Naive thymus-derived CD8-positive, alpha-beta T cell (primary cell): ENCODE measurements around the gene CHRM1. TPM values are rescaled to one million over a fixed set of nuclear protein-coding genes. Genes with fewer than 3 reads are reported as not detected.
"Not testable (repeated sequence)": the region's sequence is repeated elsewhere in the genome, so short reads cannot be mapped to it uniquely, and the experiment has no call there.

Source experiments
- ATAC-seq, 2 donors: fragments of 150-1000 bp; cut with Tn5 transposase in 1 of 2; sonication (Bioruptor Pico), chemical (Tn5 transposase) in 1 of 2; 1 replicate in 1 of 2; 2 replicates in 1 of 2; pipeline ENCODE4 v1.10.0; 2021; ENCODE audit warnings: mild to moderate bottlenecking in 2 of 2, moderate library complexity in 2 of 2
- POLR2A ChIA-PET: fragments of 350-600 bp; sonication (Branson Sonifier 250); formaldehyde crosslinking; loops from one replicate; lab custom pipeline; 2021; ENCODE audit warnings: antibody characterized with exemption; lab: Charles Lee
- DNase-seq, 10 donors: peaks; one replicate each; pipeline versions ENCODE4 v3.0.0 to v3.0.0-alpha.2; 2020 to 2022
- H3K27ac Mint-ChIP-seq, 10 donors: one replicate each; pipeline ENCODE4 v1.8.0; 2020 to 2022; ENCODE audit warnings: mild to moderate bottlenecking in 10 of 10, mixed read lengths in 10 of 10, moderate library complexity in 4 of 10, inconsistent platforms in 1 of 10
- H3K27me3 Mint-ChIP-seq, 5 donors: one replicate each; pipeline ENCODE4 v1.8.0; 2021 to 2022; ENCODE audit warnings: mixed read lengths in 5 of 5
- H3K36me3 Mint-ChIP-seq, 3 donors: one replicate each; pipeline ENCODE4 v1.8.0; 2020 to 2022; ENCODE audit warnings: mixed read lengths in 3 of 3, mild to moderate bottlenecking in 2 of 3, inconsistent platforms in 1 of 3
- H3K4me1 Mint-ChIP-seq, 4 donors: one replicate each; pipeline ENCODE4 v1.8.0; 2021 to 2022; ENCODE audit warnings: mixed read lengths in 4 of 4
- H3K4me3 Mint-ChIP-seq, 10 donors: one replicate each; pipeline ENCODE4 v1.8.0; 2020 to 2022; ENCODE audit warnings: mild to moderate bottlenecking in 10 of 10, mixed read lengths in 10 of 10, moderate library complexity in 6 of 10, inconsistent platforms in 1 of 10
- H3K9me3 Mint-ChIP-seq, 9 donors: one replicate each; pipeline ENCODE4 v1.8.0; 2020 to 2022; ENCODE audit warnings: mixed read lengths in 9 of 9, mild to moderate bottlenecking in 3 of 9, inconsistent platforms in 1 of 9, moderate library complexity in 1 of 9
- polyA plus RNA-seq, 3 donors: library from polyadenylated mRNA; unstranded; fragments of 300-500 nt; fragmentation: Illumina TruSeq; gene quantifications; one replicate each; pipeline ENCODE4 v1.2.3, GENCODE V29; 2021
- total RNA-seq, 8 experiments: library from RNA in 2 of 8; stranded (reverse) in 2 of 8; gene quantifications; one replicate each; pipeline ENCODE4 v1.2.3 and lab custom pipeline; 2021 to 2026

CHRM1 gene
- total and polyA plus RNA-seq, 5 experiments from 2014 or later, result not detected

DNA sequence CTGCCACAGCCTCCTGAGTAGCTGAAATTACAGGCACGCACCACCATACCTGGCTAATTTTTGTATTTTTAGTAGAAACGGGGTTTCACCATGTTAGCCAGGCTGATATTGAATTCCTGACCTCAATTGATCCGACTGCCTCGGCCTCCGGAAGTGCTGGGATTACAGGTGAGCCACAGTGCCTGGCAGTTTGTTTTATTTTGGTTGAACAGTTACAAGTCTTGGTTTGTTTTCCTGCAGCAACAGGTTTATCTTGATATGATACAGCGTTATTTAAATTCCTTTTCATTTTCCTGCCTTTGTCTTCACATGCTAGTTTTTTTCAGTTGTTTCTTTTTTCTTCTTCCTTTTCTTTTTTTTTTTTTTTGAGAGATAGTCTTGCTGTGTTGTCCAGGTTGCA is 44.5 kb downstream of the CHRM1 start:
- no peaks in the 10 kb centered on the region for H3K27me3 Mint-ChIP-seq
- ATAC-seq (no peak), DNase-seq (no peak)
- peaks cover 12 to 16% (median 15%) of the 10 kb centered on the region in 4 donors for H3K4me1 Mint-ChIP-seq
- POLR2A ChIA-PET, result no interaction called here
- H3K4me3 Mint-ChIP-seq, result no peak overlapping the region
- H3K9me3 Mint-ChIP-seq, result no peaks in the 10 kb centered on the region
- H3K36me3 Mint-ChIP-seq, result peaks cover 0 to 7% (median 0%) of the 10 kb centered on the region in 3 donors
- no peak overlapping the region for H3K27ac Mint-ChIP-seq

DNA sequence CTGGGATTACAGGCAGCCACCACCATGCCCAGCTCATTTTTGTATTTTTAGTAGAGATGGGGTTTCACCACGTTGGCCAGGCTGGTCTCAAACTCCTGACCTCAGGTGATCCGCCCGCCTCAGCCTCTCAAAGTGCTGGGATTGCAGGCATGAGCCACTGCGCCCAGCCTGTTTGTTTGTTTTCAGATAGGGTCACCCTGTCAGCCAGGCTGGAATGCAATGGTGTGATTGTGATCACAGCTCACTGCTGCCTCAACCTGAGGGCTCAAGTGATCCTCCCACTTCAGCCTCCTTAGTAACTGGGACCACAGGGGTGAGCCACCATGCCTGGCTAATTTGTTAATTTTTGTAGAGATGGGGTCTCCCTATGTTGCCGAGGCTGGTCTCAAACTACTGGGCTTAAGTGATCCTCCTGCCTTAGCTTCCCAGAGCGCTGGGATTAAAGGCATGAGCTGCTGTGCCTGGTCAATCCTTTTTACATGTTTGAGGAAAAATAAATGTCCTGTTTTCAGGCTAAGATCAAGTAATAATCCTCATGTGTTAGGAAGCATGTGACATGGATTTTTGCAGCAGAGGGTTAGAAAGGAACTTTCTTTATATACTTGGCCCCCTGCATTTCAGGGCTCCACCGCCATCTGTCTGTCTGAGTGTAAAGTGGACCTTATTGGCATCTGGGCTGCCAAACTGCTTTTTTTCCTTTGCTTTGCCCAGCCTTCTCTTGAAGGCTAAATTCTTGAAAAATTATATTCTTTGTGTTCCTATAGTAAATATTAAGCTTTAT is 45.3 kb downstream of the CHRM1 start:
- no peak for ATAC-seq
- Mint-ChIP-seq H3K4me1 (peaks cover 10 to 13% (median 12%) of the 10 kb centered on the region in 4 donors), H3K4me3 (no peak overlapping the region), H3K9me3 (no peaks in the 10 kb centered on the region), H3K27me3 (no peaks in the 10 kb centered on the region), H3K36me3 (peaks cover 0 to 4% (median 0%) of the 10 kb centered on the region in 3 donors), H3K27ac (no peak overlapping the region)
- no peak for DNase-seq
- POLR2A ChIA-PET, result interaction anchor here (0.6 to 0.7 kb wide), 2 partner anchors 39 to 676 kb away, joined by 3 to 4 read pairs; no protein-coding TSS in a partner anchor

DNA sequence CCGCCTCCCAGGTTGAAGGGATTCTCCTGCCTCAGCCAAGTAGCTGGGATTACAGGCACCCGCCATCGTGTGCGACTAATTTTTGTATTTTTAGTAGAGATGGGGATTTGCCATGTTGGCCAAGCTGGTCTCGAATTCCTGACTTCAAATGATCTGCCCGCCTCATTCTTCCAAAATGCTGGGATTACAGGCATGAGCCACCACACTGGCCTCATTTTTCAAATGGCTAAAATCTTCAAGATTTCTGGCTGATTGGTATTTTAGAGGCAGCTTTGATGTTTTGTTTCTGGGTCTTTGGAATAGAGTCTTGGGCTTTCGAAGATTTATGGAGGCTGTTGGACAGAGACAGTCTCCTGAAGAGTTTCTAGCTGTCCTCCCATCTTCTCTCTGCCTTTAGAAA is 46.3 kb downstream of the CHRM1 start:
- POLR2A ChIA-PET, result interaction anchor here (0.5 to 0.7 kb wide), 3 partner anchors 10 to 58 kb away, joined by 3 to 4 read pairs (median 3); no protein-coding TSS in a partner anchor
- H3K4me3 Mint-ChIP-seq, result no peak overlapping the region
- peaks cover 3 to 5% (median 4%) of the 10 kb centered on the region in 4 donors for H3K4me1 Mint-ChIP-seq
- ATAC-seq, result no peak
- H3K36me3 Mint-ChIP-seq, result peaks cover 0 to 4% (median 0%) of the 10 kb centered on the region in 3 donors
- H3K27me3 Mint-ChIP-seq, result no peaks in the 10 kb centered on the region
- H3K9me3 Mint-ChIP-seq, result no peaks in the 10 kb centered on the region
- H3K27ac Mint-ChIP-seq, result no peak overlapping the region
- DNase-seq, result no peak

DNA sequence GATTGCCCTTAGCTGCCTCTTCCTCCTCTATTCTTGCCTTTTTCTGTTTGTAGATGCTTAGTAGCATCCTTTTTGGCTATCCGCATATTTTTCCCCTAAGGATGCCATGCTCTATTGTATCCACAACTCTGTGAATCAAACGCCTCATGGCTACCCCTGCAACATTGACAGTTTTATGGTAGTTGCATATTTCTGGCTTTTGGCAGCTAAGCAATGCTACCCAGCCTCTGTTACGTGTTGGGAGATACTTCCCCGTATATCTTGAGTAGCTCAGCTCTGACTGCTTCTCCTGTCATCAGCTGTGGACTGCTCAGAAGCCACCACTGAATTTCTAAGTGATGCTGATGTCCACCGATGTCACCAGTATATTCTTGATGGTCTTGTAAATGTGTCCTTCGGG is 55.5 kb downstream of the CHRM1 start:
- no peaks in the 10 kb centered on the region for H3K36me3 Mint-ChIP-seq
- H3K27ac Mint-ChIP-seq, result no peak overlapping the region
- no peaks in the 10 kb centered on the region for H3K27me3 Mint-ChIP-seq
- DNase-seq, result no peak
- H3K4me3 Mint-ChIP-seq, result no peak overlapping the region
- POLR2A ChIA-PET, result interaction anchor here (0.6 to 3.2 kb wide), 5 partner anchors 10 to 285 kb away, joined by 4 to 10 read pairs (median 5); partner anchors contain the start of genes POLR2G and ZBTB3
- no peak for ATAC-seq
- H3K9me3 Mint-ChIP-seq, result no peaks in the 10 kb centered on the region
- H3K4me1 Mint-ChIP-seq, result peaks cover 2 to 11% (median 6%) of the 10 kb centered on the region in 4 donors

DNA sequence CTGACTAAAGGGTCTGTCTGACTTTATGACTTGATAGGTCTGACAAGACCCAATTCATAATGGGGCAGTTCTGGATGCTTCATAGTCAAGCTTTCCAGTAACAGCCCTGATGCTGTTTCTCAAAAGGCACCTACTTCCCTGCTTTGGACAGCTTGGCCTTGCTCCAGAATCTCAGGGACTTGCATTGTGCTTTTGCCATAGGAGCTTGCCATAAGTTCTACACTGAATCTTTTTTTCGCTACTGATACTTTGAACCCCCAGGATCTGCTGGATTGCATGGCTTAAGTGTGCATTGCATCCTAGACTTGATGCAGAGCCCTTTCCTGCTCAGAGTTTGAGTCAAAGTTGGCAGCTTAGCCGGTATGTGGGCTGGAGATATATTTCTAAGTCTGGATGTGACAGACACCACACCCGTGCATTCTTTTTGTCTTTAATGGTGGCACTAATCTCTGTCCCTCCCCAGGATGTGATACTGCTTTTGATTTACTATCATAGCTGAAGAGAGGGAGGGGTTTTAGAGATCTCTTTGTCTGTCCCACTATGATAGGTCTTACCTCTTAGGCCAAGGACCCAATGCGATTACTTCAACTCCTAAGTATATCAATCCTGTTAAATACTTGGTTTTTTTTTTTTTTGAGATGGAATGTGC is 57.4 kb downstream of the CHRM1 start:
- no peak overlapping the region for H3K4me3 Mint-ChIP-seq
- no peaks in the 10 kb centered on the region for H3K36me3 Mint-ChIP-seq
- POLR2A ChIA-PET, result interaction anchor here (0.5 to 4.0 kb wide), 8 partner anchors 8 to 383 kb away, joined by 3 to 51 read pairs (median 7); partner anchors contain the start of genes HNRNPUL2, TMEM179B, TTC9C and ZBTB3
- peaks cover 2 to 11% (median 6%) of the 10 kb centered on the region in 4 donors for H3K4me1 Mint-ChIP-seq
- H3K27me3 Mint-ChIP-seq, result no peaks in the 10 kb centered on the region
- DNase-seq (no peak), ATAC-seq (no peak)
- no peak overlapping the region for H3K27ac Mint-ChIP-seq
- no peaks in the 10 kb centered on the region for H3K9me3 Mint-ChIP-seq

DNA sequence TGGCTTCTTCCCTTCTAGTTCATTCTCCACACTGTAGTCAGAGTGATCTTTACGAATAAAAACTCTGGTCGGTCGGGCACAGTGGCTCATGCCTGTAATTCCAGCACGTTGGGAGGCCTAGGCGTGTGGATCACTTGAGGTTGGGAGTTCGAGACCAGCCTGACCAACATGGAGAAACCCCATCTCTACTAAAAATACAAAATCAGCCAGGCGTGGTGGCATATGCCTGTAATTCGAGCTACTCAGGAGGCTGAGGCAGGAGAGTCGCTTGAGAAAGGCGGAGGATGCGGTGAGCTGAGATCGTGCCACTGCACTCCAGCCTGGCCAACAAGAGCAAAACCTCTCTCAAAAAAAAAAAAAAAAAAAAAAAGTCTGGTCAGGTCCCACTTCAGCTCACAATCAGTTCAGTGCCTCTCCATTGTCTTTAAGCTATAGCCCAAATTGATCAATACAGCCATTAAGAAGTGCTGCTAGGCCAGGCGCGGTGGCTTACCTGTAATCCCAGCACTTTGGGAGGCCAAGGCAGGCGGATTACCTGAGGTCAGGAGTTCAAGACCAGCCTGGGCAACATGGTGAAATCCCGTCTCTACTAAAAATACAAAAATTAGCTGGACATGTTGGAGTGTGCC is 59.5 kb downstream of the CHRM1 start:
- H3K4me3 Mint-ChIP-seq, H3K27me3 Mint-ChIP-seq, DNase-seq, H3K36me3 Mint-ChIP-seq, H3K9me3 Mint-ChIP-seq, ATAC-seq: not testable (repeated sequence)
- Mint-ChIP-seq H3K4me1 (peaks cover 7 to 20% (median 9%) of the 10 kb centered on the region in 4 donors), H3K27ac (peak overlapping the region in 1 of 10 donors; percentile 62)
- POLR2A ChIA-PET, result interaction anchor here (0.7 to 4.0 kb wide), 11 partner anchors 10 to 270 kb away, joined by 3 to 51 read pairs (median 6); partner anchors contain the start of genes HNRNPUL2, POLR2G, TMEM179B and TTC9C

DNA sequence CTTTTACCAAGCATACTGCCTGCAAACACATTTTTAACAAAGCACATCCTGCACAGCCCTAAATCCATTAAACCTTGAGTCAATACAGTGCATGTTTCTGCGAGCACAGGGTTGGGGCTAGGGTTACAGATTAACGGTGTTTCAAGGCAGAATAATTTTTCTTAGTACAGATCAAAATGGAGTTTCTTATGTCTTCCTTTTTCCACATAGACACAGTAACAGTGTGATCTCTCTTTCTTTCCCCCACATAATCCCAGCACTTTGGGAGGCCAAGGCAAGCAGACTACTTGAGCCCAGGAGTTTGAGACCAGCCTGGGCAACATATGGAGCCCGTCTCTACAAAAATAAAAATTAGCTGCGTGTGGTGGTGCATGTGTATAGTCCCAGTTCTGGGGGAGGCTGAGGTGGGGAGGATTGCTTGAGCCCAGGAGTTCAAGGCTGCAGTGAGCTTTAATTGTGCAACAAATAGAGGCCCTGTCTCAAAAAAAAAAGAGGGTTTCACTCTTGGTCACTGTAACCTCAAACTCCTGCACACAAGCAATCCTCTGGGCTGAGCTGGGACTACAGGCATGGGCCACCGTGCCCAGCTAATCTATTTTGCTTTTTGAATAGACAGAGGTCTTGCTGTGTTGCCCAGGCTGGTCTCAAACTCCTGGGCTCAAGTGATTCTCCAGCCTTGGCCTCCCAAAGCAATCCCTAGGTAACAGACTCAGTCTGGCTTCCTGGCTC is 60.2 kb downstream of the CHRM1 start:
- POLR2A ChIA-PET, result interaction anchor here (1.2 to 4.0 kb wide), 6 partner anchors 10 to 270 kb away, joined by 3 to 51 read pairs (median 8); partner anchors contain the start of genes POLR2G, TMEM179B and TUT1
- Mint-ChIP-seq H3K27ac (peak overlapping the region in 1 of 10 donors; percentile 34), H3K4me1 (peaks cover 8 to 26% (median 14%) of the 10 kb centered on the region in 4 donors), H3K27me3 (peaks cover 0 to under 1% (median 0%) of the 10 kb centered on the region in 5 donors), H3K9me3 (no peaks in the 10 kb centered on the region), H3K36me3 (no peaks in the 10 kb centered on the region), H3K4me3 (no peak overlapping the region)
- no peak for ATAC-seq
- no peak for DNase-seq

DNA sequence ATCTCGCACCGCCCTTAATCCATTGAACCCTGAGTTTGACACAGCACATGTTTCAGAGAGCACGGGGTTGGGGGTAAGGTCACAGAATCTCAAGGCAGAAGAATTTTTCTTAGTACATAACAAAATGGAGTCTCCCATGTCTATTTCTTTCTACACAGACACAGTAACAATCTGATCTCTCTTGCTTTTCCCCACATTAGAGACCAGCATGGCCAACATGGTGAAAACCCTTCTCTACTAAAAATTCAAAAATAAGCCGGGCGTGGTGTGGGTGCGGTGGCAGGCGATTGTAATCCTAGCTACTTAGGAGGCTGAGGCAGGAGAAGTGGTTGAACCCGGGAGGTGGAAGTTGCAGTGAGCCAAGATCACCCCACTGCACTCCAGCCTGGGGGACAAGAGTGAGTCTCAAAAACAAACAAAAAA is 61.9 kb downstream of the CHRM1 start:
- H3K4me3 Mint-ChIP-seq, POLR2A ChIA-PET, ATAC-seq, H3K27me3 Mint-ChIP-seq, H3K9me3 Mint-ChIP-seq, DNase-seq: not testable (repeated sequence)
- H3K4me1 Mint-ChIP-seq, result peaks cover 19 to 36% (median 29%) of the 10 kb centered on the region in 4 donors
- H3K36me3 Mint-ChIP-seq, result peaks cover 6 to 13% (median 9%) of the 10 kb centered on the region in 3 donors
- H3K27ac Mint-ChIP-seq, result peak overlapping the region in 2 of 10 donors; percentile 54 to 74

Other genes with a start within 250 kb of the CHRM1 start
- 1 to 10 TPM; 5.4 to 6.6 TPM for gene UQCC3, start 249.7 kb downstream of the CHRM1 start, total RNA-seq
- gene UQCC3, start 249.7 kb downstream of the CHRM1 start, polyA plus RNA-seq, result 1 to 10 TPM; 9.1 to 9.7 (median 9.6) TPM
- 10 to 100 TPM; 29.5 to 30.9 TPM for gene LBHD1, start 249.1 kb downstream of the CHRM1 start, total RNA-seq
- 1 to 10 TPM; 2.4 to 8.3 (median 4.4) TPM for gene LBHD1, start 249.1 kb downstream of the CHRM1 start, polyA plus RNA-seq
- 100 to 1,000 TPM; 214 to 218 TPM for gene UBXN1, start 242.3 kb downstream of the CHRM1 start, total RNA-seq
- 100 to 1,000 TPM; 188 to 219 (median 218) TPM for gene UBXN1, start 242.3 kb downstream of the CHRM1 start, polyA plus RNA-seq
- gene LRRN4CL, start 231.8 kb downstream of the CHRM1 start, total RNA-seq, result under 1 TPM in 1 of 2 experiments, not detected in 1; 0.36 TPM
- not detected for gene LRRN4CL, start 231.8 kb downstream of the CHRM1 start, polyA plus RNA-seq
- 10 to 100 TPM; 37.0 to 50.7 TPM for gene BSCL2, start 213.9 kb downstream of the CHRM1 start, total RNA-seq
- 10 to 100 TPM; 58.2 to 65.0 (median 58.8) TPM for gene BSCL2, start 213.9 kb downstream of the CHRM1 start, polyA plus RNA-seq
- not detected for gene GNG3, start 213.7 kb downstream of the CHRM1 start, total RNA-seq
- gene GNG3, start 213.7 kb downstream of the CHRM1 start, polyA plus RNA-seq, result under 1 TPM in 1 of 3 donors, not detected in 2; 0.27 TPM
- gene HNRNPUL2, start 193.9 kb downstream of the CHRM1 start, total RNA-seq, result 10 to 100 TPM; 81.6 to 84.0 TPM
- gene HNRNPUL2, start 193.9 kb downstream of the CHRM1 start, polyA plus RNA-seq, result 1 to 10 TPM in 2 of 3 donors, under 1 TPM in 1; 0.99 to 3.0 (median 1.0) TPM
- gene TTC9C, start 192.9 kb downstream of the CHRM1 start, total RNA-seq, result 10 to 100 TPM; 46.1 to 47.6 TPM
- gene TTC9C, start 192.9 kb downstream of the CHRM1 start, polyA plus RNA-seq, result 10 to 100 TPM in 2 of 3 donors, 1 to 10 TPM in 1; 8.5 to 18.8 (median 15.4) TPM
- 10 to 100 TPM; 27.3 to 27.6 TPM for gene ZBTB3, start 167.2 kb downstream of the CHRM1 start, total RNA-seq
- 1 to 10 TPM; 2.1 to 6.7 (median 3.6) TPM for gene ZBTB3, start 167.2 kb downstream of the CHRM1 start, polyA plus RNA-seq
- gene POLR2G, start 159.8 kb downstream of the CHRM1 start, total RNA-seq, result 10 to 100 TPM; 87.8 to 94.0 TPM
- 100 to 1,000 TPM; 255 to 266 (median 259) TPM for gene POLR2G, start 159.8 kb downstream of the CHRM1 start, polyA plus RNA-seq
- 10 to 100 TPM; 28.6 to 34.9 TPM for gene TAF6L, start 150.0 kb downstream of the CHRM1 start, total RNA-seq
- gene TAF6L, start 150.0 kb downstream of the CHRM1 start, polyA plus RNA-seq, result 10 to 100 TPM in 1 of 3 donors, 1 to 10 TPM in 2; 8.7 to 10.8 (median 8.9) TPM
- 10 to 100 TPM; 66.2 to 71.5 TPM for gene TMEM179B, start 134.0 kb downstream of the CHRM1 start, total RNA-seq
- 100 to 1,000 TPM; 109 to 126 (median 122) TPM for gene TMEM179B, start 134.0 kb downstream of the CHRM1 start, polyA plus RNA-seq
- 10 to 100 TPM; 15.0 to 16.5 TPM for gene TMEM223, start 129.4 kb downstream of the CHRM1 start, total RNA-seq
- gene TMEM223, start 129.4 kb downstream of the CHRM1 start, polyA plus RNA-seq, result 10 to 100 TPM; 39.1 to 57.8 (median 45.5) TPM
- gene NXF1, start 115.9 kb downstream of the CHRM1 start, total RNA-seq, result 100 to 1,000 TPM; 185 to 191 TPM
- gene NXF1, start 115.9 kb downstream of the CHRM1 start, polyA plus RNA-seq, result 10 to 100 TPM; 38.4 to 82.9 (median 62.8) TPM
- gene STX5, start 89.3 kb downstream of the CHRM1 start, total RNA-seq, result 10 to 100 TPM; 55.6 to 61.7 TPM
- gene STX5, start 89.3 kb downstream of the CHRM1 start, polyA plus RNA-seq, result 10 to 100 TPM; 25.4 to 30.4 (median 26.2) TPM
- gene TEX54, start 88.5 kb downstream of the CHRM1 start, total RNA-seq, result under 1 TPM; 0.88 to 0.91 TPM
- gene TEX54, start 88.5 kb downstream of the CHRM1 start, polyA plus RNA-seq, result 1 to 10 TPM; 1.6 to 2.2 (median 1.7) TPM
- gene WDR74, start 81.8 kb downstream of the CHRM1 start, total RNA-seq, result 100 to 1,000 TPM; 129 to 130 TPM
- 10 to 100 TPM; 35.7 to 64.0 (median 49.4) TPM for gene WDR74, start 81.8 kb downstream of the CHRM1 start, polyA plus RNA-seq
- 100 to 1,000 TPM; 352 to 353 TPM for gene SLC3A2, start 40.5 kb downstream of the CHRM1 start, total RNA-seq
- 100 to 1,000 TPM; 119 to 164 (median 125) TPM for gene SLC3A2, start 40.5 kb downstream of the CHRM1 start, polyA plus RNA-seq
- gene SLC22A6, start 63.6 kb upstream of the CHRM1 start, total RNA-seq, result not detected
- not detected for gene SLC22A6, start 63.6 kb upstream of the CHRM1 start, polyA plus RNA-seq
- gene SLC22A8, start 94.5 kb upstream of the CHRM1 start, total RNA-seq, result not detected
- not detected for gene SLC22A8, start 94.5 kb upstream of the CHRM1 start, polyA plus RNA-seq
- not detected for gene SLC22A24, start 222.9 kb upstream of the CHRM1 start, total RNA-seq
- gene SLC22A24, start 222.9 kb upstream of the CHRM1 start, polyA plus RNA-seq, result not detected